HS-5 (cell line): ENCODE results near the gene SERPINB4.
A peak's percentile ranks its signal among the peaks of the same experiment; 100 is the strongest.
"Not testable (repeated sequence)": the region's sequence is repeated elsewhere in the genome, so short reads cannot be mapped to it uniquely, and the experiment has no call there.

Experiments used
- DNase-seq: peaks from one replicate; pipeline ENCODE4 v3.0.0-alpha.2; 2012; ENCODE audit warnings: low read depth

SERPINB4 gene

GRCh38 chr18:63644142-63644541 lies at the start of gene SERPINB4:
Gene SERPINB4, minus strand, starts transcription at chr18:63644256. Its CDS starts 679 bp downstream, at chr18:63643577.
- not testable (repeated sequence) for DNase-seq

DNA sequence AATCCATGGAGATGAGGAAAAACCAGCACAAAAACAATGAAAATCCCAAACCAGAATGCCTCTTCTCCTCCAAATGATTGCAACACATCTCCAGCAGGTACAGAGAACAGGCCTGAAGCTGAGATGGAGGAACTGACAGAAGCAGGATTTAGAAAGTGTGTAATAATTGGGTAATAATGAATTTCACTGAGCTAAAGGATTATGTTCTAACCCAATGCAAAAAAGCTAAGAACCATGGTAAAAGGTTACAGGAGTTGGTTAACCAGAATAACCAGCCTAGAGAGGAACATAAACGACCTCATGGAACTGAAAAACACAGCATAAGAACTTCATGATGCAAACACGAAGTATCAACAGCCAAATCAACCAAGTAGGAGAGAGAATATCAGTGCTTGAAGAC lies 45.0 kb upstream of the SERPINB4 start:
- no peak for DNase-seq

DNA sequence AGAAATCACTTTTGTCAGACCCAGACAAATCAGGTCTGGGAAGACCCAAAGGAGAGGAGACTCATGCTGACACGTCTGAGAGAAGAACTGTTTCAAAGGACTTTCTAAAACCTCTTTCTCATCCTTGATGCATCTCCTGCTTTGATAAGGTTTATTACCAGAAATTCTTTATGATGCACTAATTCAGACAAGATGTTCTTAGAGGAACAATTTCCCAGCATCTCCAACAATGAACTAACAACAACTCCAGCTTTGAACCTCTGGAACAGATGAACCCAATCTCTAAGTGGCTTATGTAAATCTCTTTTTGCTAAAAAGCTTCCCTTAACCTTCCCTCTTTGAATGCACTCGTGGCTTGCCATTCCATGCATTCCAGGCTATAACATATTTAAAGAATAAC lies 42.8 kb upstream of the SERPINB4 start:
- no peak for DNase-seq

DNA sequence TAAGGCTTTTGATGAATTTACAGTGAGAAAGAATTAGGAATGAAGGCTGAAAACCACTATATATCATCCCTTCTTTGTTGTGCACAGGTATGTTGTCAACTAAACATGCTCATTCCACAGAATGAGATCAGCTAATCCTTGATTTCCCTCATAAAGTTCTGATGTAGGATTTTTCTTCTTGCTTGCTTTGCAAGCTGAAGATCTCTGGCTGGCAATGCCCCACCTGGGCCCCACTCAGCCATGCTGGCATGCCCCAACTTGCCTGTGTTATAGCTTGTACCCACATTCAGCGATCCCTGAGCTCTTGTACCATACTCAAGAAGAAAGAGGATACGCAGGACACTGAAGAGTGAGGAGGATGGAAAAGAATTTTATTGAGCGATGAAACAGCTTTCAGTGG lies 40.7 kb upstream of the SERPINB4 start:
- DNase-seq, result no peak

DNA sequence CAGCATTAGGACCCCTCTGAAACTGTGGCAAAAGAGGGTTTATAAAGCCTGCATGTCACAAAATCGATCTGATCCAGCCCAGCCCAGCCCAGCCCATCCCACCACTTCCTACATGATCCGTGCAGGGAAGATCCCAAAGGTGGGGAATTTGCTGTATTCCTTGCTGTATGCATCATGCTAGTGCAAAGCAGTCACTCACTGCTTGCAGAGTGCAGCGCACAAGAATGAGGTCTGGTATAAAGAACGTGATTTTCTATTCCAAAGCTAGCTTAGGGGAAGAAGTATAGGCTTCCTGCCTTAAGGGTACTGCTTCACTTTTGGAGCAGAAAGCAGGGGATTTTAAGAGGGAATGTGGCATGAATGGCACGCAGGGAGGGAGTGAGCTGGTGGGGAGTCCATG lies 39.8 kb upstream of the SERPINB4 start:
- no peak for DNase-seq

GRCh38 chr18:63683152-63683551 lies 39.1 kb upstream of the SERPINB4 start:
- DNase-seq, result peak; percentile 79

DNA sequence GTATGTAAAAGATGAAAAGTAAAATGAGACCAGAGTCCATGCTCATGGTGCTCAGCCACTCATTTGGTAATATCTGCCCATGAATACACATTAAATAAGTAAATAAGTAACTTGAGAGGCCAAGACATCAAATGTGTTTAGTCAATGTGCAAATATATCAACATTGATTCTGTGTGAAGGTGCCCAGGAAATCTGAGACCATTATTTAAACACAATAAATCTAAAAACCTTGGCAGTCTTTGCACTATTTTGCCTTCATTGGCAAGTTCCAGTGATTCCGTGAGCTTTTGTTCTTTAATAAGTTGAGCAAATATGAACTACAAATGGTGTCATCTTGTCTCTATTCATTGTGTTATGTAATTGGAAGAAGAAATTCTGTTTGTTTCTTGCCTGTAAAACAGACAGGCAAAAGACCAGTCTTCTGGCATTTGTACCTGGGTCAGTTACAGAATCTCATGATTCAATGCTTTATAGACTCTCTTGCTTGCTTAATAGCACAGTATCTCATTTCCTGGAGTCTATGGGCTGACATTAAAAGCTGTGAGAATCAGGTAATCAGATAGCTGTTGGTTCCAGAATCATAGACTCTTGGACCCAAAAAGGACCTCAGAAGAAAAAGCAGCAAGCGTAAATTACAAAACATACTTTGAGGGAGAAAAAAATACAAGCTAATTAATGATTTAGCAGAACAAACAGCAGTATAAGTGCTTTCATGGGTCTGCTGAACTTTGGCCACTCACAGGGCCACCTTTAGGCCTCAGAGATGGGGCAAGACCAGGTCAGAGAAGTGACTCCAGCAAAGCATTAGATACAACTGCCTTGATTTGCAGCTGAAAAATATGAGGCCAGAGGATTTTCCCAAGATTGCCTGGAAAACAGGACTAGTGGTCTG lies 37.6 kb upstream of the SERPINB4 start:
- no peak for DNase-seq

DNA sequence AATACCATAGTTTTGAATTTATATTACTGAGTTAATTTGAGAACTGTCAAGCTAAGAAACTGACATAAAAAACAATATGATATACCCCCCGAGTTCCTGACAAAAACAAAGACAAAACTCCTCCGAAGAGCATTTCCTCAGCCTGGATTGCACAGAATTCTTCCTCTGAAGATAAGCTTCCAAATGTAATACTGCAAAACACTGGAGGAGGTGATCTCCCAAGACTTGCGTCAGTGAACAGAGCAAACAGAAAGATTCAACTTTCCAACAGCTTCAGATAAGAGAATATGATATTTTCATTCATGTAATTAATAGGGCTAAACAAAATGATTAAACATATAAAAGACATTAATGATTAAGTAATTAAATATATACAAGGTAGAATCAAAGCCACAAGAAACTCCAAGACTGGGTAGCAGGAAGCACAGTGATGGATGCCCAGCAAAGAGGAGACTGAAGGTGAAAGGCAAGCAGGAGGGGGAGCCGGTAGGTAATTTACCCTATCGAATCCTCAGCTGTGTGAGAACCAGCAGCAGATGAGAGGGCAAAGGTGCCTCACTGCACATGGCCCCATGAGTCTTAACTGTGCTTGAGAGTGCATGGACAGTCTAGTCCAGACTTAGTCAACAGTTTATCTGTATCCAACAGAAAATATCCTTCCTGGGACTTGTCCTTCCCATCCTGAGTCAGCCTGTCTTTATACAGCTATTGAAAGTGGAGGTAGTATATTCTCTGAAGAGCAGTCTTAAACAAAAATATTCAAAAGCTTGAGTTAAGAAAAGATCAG lies 36.0 kb upstream of the SERPINB4 start:
- DNase-seq, result no peak

DNA sequence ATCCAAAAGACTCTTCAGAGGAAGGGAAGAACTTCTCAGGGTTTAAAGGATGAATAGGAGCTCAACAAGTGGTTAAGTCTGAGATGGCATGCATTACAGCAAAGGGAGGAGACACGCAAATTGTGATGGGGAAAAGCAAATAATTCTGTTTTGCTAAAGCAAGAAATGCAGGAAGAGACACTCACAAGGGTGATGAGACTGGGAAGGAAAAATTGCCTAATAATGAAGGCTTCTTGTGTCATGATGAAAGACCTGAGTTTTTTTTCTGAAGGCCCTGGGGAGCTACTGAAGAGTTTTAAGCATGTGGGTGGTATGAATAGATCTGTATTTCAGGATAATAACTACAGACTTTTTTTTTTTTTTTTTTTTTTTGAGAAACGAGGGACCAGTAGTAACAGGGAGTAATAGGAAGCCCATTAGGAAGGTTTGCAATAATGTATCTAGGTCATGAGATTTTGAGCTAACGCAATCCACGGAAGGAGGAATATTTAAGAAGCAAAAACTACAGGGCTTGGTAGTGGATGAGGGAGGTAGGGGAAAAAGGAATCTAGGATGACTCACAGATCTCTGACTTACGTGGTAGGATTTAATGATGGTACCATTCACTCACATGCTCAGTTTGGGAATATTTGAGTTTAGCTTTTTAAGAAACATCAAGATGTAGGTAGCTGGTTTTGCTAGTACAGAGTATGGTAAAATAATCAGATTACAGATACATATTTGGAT lies 33.6 kb upstream of the SERPINB4 start:
- no peak for DNase-seq

- DNase-seq, result no peak
Observed at GRCh38 chr18:63676526-63677323, 32.7 kb upstream of the SERPINB4 start.

DNA sequence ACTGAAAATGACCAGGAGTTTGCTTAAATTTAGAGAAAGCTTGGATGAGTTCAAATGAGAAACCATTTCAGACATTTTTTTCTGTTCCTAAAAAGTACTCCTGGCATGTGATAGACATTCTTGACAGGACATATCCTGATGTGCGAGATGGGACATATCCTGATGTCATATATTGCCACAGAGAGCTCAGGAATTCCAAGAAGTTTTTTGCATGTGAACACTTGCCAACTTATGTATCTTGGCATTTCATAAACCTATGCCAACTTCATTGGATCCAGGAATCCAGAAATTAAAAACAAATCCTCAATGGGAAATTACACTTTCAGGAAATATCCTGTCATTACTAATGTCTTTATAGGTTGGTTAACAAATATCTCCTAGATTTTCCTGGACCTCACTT lies 20.5 kb upstream of the SERPINB4 start:
- no peak for DNase-seq

GRCh38 chr18:63661750-63662149 lies 17.7 kb upstream of the SERPINB4 start, which contains the start of gene SERPINB3:
Gene SERPINB3, minus strand, starts transcription at chr18:63661893. Its CDS starts 677 bp downstream, at chr18:63661216.
- not testable (repeated sequence) for DNase-seq

- not testable (repeated sequence) for DNase-seq
Observed at GRCh38 chr18:63658920-63659319, 14.9 kb upstream of the SERPINB4 start.

DNA sequence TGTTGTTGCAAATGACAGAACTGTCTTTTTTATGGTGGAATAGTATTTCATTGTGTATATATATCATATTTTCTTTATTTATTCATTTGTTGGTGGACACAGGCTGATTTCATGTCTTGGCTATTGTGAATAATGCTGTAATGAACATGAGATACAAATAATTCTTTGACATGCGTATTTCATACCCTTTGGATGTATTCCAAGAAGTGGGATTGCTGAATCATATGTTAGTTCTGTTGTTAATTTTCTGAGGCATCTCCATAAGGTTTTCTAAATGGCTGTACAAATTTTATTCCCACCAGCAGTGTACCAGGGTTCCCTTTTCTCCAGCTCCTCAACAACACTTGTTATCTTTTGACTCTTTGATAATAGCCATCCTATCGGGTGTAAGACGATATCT lies 6.2 kb upstream of the SERPINB4 start:
- DNase-seq, result not testable (repeated sequence)

GRCh38 chr18:63648241-63648640 lies 4.2 kb upstream of the SERPINB4 start:
- DNase-seq, result no peak

DNA sequence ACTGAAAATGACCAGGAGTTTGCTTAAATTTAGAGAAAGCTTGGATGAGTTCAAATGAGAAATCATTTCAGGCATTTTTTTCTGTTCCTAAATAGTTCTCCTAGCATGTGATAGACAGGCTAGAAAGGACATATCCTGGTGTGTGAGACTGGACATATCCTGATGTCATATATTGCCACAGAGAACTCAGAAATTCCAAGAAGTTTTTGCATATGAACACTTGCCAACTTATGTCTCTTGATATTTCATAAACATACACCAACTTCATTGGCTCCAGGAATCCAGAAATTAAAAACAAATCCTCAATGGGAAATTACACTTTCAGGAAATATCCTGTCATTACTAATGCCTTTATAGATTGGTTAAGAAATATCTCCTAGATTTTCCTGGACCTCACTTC lies 2.9 kb upstream of the SERPINB4 start:
- DNase-seq, result no peak

GRCh38 chr18:63644694-63645093 lies 638 bp upstream of the SERPINB4 start:
- not testable (repeated sequence) for DNase-seq

DNA sequence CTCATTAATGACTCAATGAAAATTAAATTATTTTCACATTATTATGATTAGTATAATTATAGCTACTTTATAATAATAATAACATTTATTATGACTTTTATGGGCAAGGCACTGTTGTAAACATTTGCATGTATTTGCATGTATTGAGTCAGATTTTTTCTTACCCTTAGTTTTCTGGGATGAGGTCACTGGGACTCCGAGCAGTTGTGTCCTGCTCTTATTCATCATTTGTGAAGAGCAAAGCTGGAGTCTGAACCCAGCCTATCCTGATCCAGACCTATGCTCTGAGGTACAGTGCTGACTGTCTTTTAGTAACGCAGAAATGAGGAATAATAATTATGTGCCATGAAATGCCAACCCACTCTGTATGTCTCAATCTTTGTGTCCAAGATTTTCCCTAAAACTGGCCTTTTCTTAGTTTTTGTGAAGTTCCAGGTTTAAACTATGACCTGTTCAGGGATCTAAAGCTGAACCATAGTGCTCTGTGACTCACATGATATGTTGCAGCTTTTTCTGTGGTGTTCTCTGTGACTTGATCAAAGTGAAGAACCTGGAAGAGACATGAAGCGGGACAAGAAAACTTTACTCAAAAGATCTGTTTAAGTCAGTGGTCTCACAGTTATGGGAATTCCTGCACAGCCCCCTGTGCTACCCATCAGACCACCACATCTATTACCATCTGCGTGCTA lies 1.2 kb downstream of the SERPINB4 start:
- not testable (repeated sequence) for DNase-seq

- DNase-seq, result not testable (repeated sequence)
Observed at GRCh38 chr18:63641157-63641680, 2.8 kb downstream of the SERPINB4 start.

DNA sequence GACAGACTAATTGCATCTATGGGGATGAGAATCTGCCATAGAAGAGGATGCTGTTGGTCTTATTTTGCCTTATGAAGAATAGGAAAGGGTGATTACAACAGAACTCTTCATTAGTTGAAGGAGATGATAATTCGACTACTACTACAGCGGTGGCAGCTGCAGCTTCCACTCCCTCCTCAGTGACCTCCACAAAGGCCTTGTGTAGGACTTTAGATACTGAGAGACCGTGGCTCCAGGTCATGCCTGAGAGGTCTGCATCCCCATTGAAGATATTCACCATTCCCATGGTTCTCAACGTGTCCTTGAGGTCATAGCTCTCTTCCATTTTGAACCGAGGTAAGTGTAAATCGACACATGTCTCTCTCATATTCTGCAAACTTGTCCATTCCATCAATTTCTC lies 6.4 kb downstream of the SERPINB4 start:
- no peak for DNase-seq

DNA sequence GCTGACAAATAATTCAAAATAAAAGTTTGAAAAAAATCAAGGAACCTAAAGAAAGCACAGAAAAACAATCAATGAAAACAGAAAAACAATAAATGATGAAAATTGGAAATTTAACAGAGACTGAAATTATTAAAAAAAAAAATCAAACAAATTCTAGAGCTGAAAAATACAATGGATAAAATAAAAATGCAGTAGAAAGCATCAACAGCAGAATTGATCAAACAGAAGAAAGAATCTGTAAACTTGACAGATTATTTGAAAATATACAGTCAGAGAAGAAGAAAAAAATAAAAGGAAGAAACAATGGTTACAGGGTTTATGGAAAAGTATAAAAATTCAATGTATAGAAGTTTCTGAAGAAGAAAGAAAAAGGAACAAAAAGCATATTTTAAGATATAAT lies 16.2 kb downstream of the SERPINB4 start:
- no peak for DNase-seq
